Measurements from ENCODE around the gene KLK1.

Gene KLK1

GRCh38 chr19:50826492-50827240 lies 3.1 kb upstream of the KLK1 start:
- Histone ChIP-seq H3K4me1 (no peaks in the 10 kb centered on the region), H3K27me3 (ENCODE audit: control insufficient read depth, insufficient read depth, low read length) (no peaks in the 10 kb centered on the region), H3K27ac (no peak overlapping the region), H3K36me3 (ENCODE audit: control insufficient read depth, insufficient read depth, low read length) (no peaks in the 10 kb centered on the region), H2AFZ (no peak overlapping the region), H3K9ac (no peak overlapping the region), H3K4me2 (ENCODE audit: low read length) (no peak overlapping the region), H3K4me3 (ENCODE audit: low read depth, low read length) (no peak overlapping the region), H3K9me3 (ENCODE audit: control insufficient read depth, low read length) (no peaks in the 10 kb centered on the region), H3K79me2 (no peaks in the 10 kb centered on the region)
- TF ChIP-seq, protein P1, sequence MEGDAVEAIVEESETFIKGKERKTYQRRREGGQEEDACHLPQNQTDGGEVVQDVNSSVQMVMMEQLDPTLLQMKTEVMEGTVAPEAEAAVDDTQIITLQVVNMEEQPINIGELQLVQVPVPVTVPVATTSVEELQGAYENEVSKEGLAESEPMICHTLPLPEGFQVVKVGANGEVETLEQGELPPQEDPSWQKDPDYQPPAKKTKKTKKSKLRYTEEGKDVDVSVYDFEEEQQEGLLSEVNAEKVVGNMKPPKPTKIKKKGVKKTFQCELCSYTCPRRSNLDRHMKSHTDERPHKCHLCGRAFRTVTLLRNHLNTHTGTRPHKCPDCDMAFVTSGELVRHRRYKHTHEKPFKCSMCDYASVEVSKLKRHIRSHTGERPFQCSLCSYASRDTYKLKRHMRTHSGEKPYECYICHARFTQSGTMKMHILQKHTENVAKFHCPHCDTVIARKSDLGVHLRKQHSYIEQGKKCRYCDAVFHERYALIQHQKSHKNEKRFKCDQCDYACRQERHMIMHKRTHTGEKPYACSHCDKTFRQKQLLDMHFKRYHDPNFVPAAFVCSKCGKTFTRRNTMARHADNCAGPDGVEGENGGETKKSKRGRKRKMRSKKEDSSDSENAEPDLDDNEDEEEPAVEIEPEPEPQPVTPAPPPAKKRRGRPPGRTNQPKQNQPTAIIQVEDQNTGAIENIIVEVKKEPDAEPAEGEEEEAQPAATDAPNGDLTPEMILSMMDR (IDR thresholded peaks at IDR 0.05), result no peak

- Histone ChIP-seq H3K9ac (no peak overlapping the region), H3K4me1 (no peaks in the 10 kb centered on the region), H3K79me2 (no peaks in the 10 kb centered on the region), H2AFZ (no peak overlapping the region), H3K27me3 (ENCODE audit: control insufficient read depth, insufficient read depth, low read length) (peaks cover 3% of the 10 kb centered on the region), H3K27ac (no peak overlapping the region), H3K9me3 (ENCODE audit: control insufficient read depth, low read length) (no peaks in the 10 kb centered on the region), H3K4me3 (ENCODE audit: low read depth, low read length) (no peak overlapping the region), H3K36me3 (ENCODE audit: control insufficient read depth, insufficient read depth, low read length) (no peaks in the 10 kb centered on the region), H3K4me2 (ENCODE audit: low read length) (no peak overlapping the region)
- TF ChIP-seq, protein P1 (IDR thresholded peaks at IDR 0.05), result no peak
Measured at GRCh38 chr19:50822661-50823208, 852 bp downstream of the KLK1 start.

GRCh38 chr19:50821622-50822021 lies 2.0 kb downstream of the KLK1 start:
- no peaks in the 10 kb centered on the region for H3K9me3 ChIP-seq (ENCODE audit: control insufficient read depth, low read length)
- H3K27me3 ChIP-seq (ENCODE audit: control insufficient read depth, insufficient read depth, low read length), result peaks cover 3% of the 10 kb centered on the region
- H3K27ac ChIP-seq, result no peak overlapping the region
- H3K4me2 ChIP-seq (ENCODE audit: low read length), result no peak overlapping the region
- TF ChIP-seq, protein P1 (IDR thresholded peaks at IDR 0.05), result no peak
- H3K79me2 ChIP-seq, result no peaks in the 10 kb centered on the region
- H2AFZ ChIP-seq, result no peak overlapping the region
- no peak overlapping the region for H3K9ac ChIP-seq
- H3K4me3 ChIP-seq (ENCODE audit: low read depth, low read length), result no peak overlapping the region
- H3K36me3 ChIP-seq (ENCODE audit: control insufficient read depth, insufficient read depth, low read length), result no peaks in the 10 kb centered on the region
- H3K4me1 ChIP-seq, result no peaks in the 10 kb centered on the region

- TF ChIP-seq, protein P1 (IDR thresholded peaks at IDR 0.05), result no peak
- no peak overlapping the region for H3K27ac ChIP-seq
Measured at GRCh38 chr19:50821248-50821612, 2.4 kb downstream of the KLK1 start.

More at GRCh38 chr19:50821248-50821612, 2.4 kb downstream of the KLK1 start:
- Histone ChIP-seq H3K4me2 (ENCODE audit: low read length) (no peak overlapping the region), H3K9me3 (ENCODE audit: control insufficient read depth, low read length) (no peaks in the 10 kb centered on the region), H3K9ac (no peak overlapping the region), H3K4me3 (ENCODE audit: low read depth, low read length) (no peak overlapping the region), H2AFZ (no peak overlapping the region), H3K36me3 (ENCODE audit: control insufficient read depth, insufficient read depth, low read length) (no peaks in the 10 kb centered on the region), H3K79me2 (no peaks in the 10 kb centered on the region), H3K4me1 (no peaks in the 10 kb centered on the region), H3K27me3 (ENCODE audit: control insufficient read depth, insufficient read depth, low read length) (peaks cover 3% of the 10 kb centered on the region)
